Ishikawa (cell line): Measurements from ENCODE around the gene ADGRG3.

Experiments used
- EGR1 ChIP-seq: IDR thresholded peaks from 2 replicates; pipeline ENCODE4 v1.6.1; 2012
- EP300 ChIP-seq: IDR thresholded peaks from 2 replicates; pipeline ENCODE4 v1.6.1; 2012; ENCODE audit warnings: borderline replicate concordance
- MAX ChIP-seq: IDR thresholded peaks from 2 replicates; pipeline ENCODE4 v1.6.1; 2012
- REST ChIP-seq: IDR thresholded peaks from 2 replicates; pipeline ENCODE4 v1.6.1; 2012; ENCODE audit warnings: low read depth, mild to moderate bottlenecking
- TAF1 ChIP-seq: IDR thresholded peaks from 2 replicates; pipeline ENCODE4 v1.6.1; 2012; ENCODE audit warnings: low read depth, mild to moderate bottlenecking
- TCF12 ChIP-seq: IDR thresholded peaks from 2 replicates; pipeline ENCODE4 v1.6.1; 2012; ENCODE audit warnings: low read depth

GRCh38 chr16:57680842-57681375 lies 12.8 kb downstream of the ADGRG3 start:
- no peak for TF ChIP-seq REST
- TF ChIP-seq TCF12 = no peak
- no peak for TF ChIP-seq MAX
- TF ChIP-seq TAF1 = no peak
- no peak for TF ChIP-seq EGR1
- no peak for TF ChIP-seq EP300
